HepG2 (cell line): Measurements from ENCODE around the gene DTYMK. TPM values are rescaled to one million over a fixed set of nuclear protein-coding genes. Genes with fewer than 3 reads are reported as not detected.

ENCODE experiments used
- BORCS8-MEF2B ChIP-seq: sonication (generic); formaldehyde crosslinking; IDR thresholded peaks from 2 replicates; pipeline ENCODE4 v1.8.0; 2022; ENCODE audit warnings: mild to moderate bottlenecking, missing genetic modification reagents
- CENPX ChIP-seq: sonication (generic); formaldehyde crosslinking; IDR thresholded peaks from 2 replicates; pipeline ENCODE4 v1.9.0; 2021; ENCODE audit warnings: mild to moderate bottlenecking, missing genetic modification reagents, moderate library complexity
- ELF1 ChIP-seq: sonication (generic); formaldehyde crosslinking; IDR thresholded peaks from 2 replicates; pipeline ENCODE4 v1.4.0; 2020; ENCODE audit warnings: missing genetic modification reagents
- ELF3 ChIP-seq: IDR thresholded peaks from 2 replicates; pipeline ENCODE4 v1.6.1; 2016; ENCODE audit warnings: missing genetic modification reagents, missing compliant biosample characterization
- FOXK2 ChIP-seq: fragments of 450-650 bp; IDR thresholded peaks from 2 replicates; pipeline ENCODE4 v1.6.1; 2016
- FOXP4 ChIP-seq: sonication (generic); formaldehyde crosslinking; IDR thresholded peaks from 2 replicates; pipeline ENCODE4 v1.4.0; 2020; ENCODE audit warnings: missing genetic modification reagents
- KAT2B ChIP-seq: fragments of 150-350 bp; IDR thresholded peaks from 2 replicates; pipeline ENCODE4 v1.6.1; 2014; ENCODE audit warnings: low read depth, low read length, borderline replicate concordance
- NR0B2 ChIP-seq: sonication (generic); formaldehyde crosslinking; IDR thresholded peaks from 2 replicates; pipeline ENCODE4 v1.4.0; 2020; ENCODE audit warnings: mild to moderate bottlenecking, missing genetic modification reagents
- RAD21 ChIP-seq: fragments of 450-650 bp; formaldehyde crosslinking; IDR thresholded peaks from 2 replicates; pipeline ENCODE4 v1.5.0; 2020; ENCODE audit warnings: mild to moderate bottlenecking
- SOX13 ChIP-seq, 3 experiments: fragments of 450-650 bp in 1 of 3; sonication (generic) in 1 of 3; formaldehyde crosslinking in 1 of 3; IDR thresholded peaks in 2 of 3; conservative IDR thresholded peaks in 1 of 3; 2 replicates each; pipeline versions ENCODE4 v1.5.0 to v1.6.1; 2016 to 2020; ENCODE audit warnings: antibody characterized with exemption in 1 of 3, mild to moderate bottlenecking in 1 of 3, missing compliant biosample characterization in 1 of 3, missing genetic modification reagents in 1 of 3, moderate library complexity in 1 of 3
- TEF ChIP-seq: sonication (generic); formaldehyde crosslinking; IDR thresholded peaks from 2 replicates; pipeline ENCODE4 v1.5.0; 2020; ENCODE audit warnings: missing genetic modification reagents
- ZBED4 ChIP-seq: sonication (generic); formaldehyde crosslinking; IDR thresholded peaks from 2 replicates; pipeline ENCODE4 v1.4.0; 2020; ENCODE audit warnings: missing genetic modification reagents, borderline replicate concordance
- ZBTB49 ChIP-seq: sonication (generic); formaldehyde crosslinking; IDR thresholded peaks from 2 replicates; pipeline ENCODE4 v1.4.0; 2020; ENCODE audit warnings: missing genetic modification reagents, borderline replicate concordance
- ZKSCAN5 ChIP-seq: sonication (generic); formaldehyde crosslinking; IDR thresholded peaks from 2 replicates; pipeline ENCODE4 v1.5.1; 2020; ENCODE audit warnings: mild to moderate bottlenecking, missing genetic modification reagents
- ZNF18 ChIP-seq: sonication (generic); formaldehyde crosslinking; IDR thresholded peaks from 2 replicates; pipeline ENCODE4 v1.8.0; 2022; ENCODE audit warnings: mild to moderate bottlenecking, missing genetic modification reagents; ENCODE audit not compliant: insufficient replicate concordance
- ZNF33A ChIP-seq: sonication (generic); formaldehyde crosslinking; IDR thresholded peaks from 2 replicates; pipeline ENCODE4 v1.5.1; 2020; ENCODE audit warnings: missing genetic modification reagents, mild to moderate bottlenecking, moderate library complexity, borderline replicate concordance
- ZNF703 ChIP-seq: sonication (generic); formaldehyde crosslinking; IDR thresholded peaks from 2 replicates; pipeline ENCODE4 v1.5.1; 2020; ENCODE audit warnings: missing genetic modification reagents, mild to moderate bottlenecking, moderate library complexity, borderline replicate concordance
- polyA plus RNA-seq, 8 experiments: library from polyadenylated mRNA; depleted of rRNA in 3 of 8; stranded (reverse) in 7 of 8; unstranded in 1 of 8; fragments of >200 nt; fragmentation: Illumina TruSeq in 4 of 8; extraction: Trizol in 4 of 8; gene quantifications; 2 replicates each; pipeline versions ENCODE4 v1.2.1 to v1.2.3, GENCODE V29; 2011 to 2016; ENCODE audit warnings: low read depth in 4 of 8, missing spikeins in 1 of 8, mixed read lengths in 1 of 8; ENCODE audit not compliant: insufficient read depth in 1 of 8
- total RNA-seq, 5 experiments: library from RNA; depleted of rRNA; stranded (reverse); fragments of >200 nt; fragmentation: Illumina TruSeq; extraction: Trizol; gene quantifications; 2 replicates each; pipeline ENCODE4 v1.2.3, GENCODE V29; 2016; ENCODE audit warnings: low read depth in 1 of 5

DTYMK gene
- total and polyA plus RNA-seq, 2 of the 13 experiments (the other 11 are each of a cell fraction or from before 2014, with no cell fraction given), result 57.5 to 134 TPM

GRCh38 chr2:241659150-241659739, 27.4 kb downstream of the DTYMK start (continued):
- peak; percentile 51; the same call in 1 of the 2 replicates for TF ChIP-seq ZBTB49 (CRISPR knock-in tag)
- TF ChIP-seq NR0B2 (CRISPR knock-in tag), result no peak
- no peak for TF ChIP-seq KAT2B
- TF ChIP-seq SOX13 (IDR thresholded peaks at IDR 0.05), result no peak
- no peak for TF ChIP-seq SOX13 (CRISPR knock-in tag; conservative IDR thresholded peaks at IDR 0.05 in 1 of 2, IDR thresholded peaks at IDR 0.05 in 1 of 2)
- TF ChIP-seq ZNF33A (CRISPR knock-in tag), result no peak
- TF ChIP-seq RAD21, result peak; percentile 93
- TF ChIP-seq ZNF18 (CRISPR knock-in tag), result no peak
- no peak for TF ChIP-seq BORCS8-MEF2B (CRISPR knock-in tag)
- TF ChIP-seq ZBED4 (CRISPR knock-in tag), result 0 out of 2 replicates have a peak, but pooled peaks have one; percentile 45
- TF ChIP-seq ELF3 (CRISPR knock-in tag), result 0 out of 2 replicates have a peak, but pooled peaks have one; percentile 19
- no peak for TF ChIP-seq TEF (CRISPR knock-in tag)
- TF ChIP-seq CENPX (CRISPR knock-in tag), result no peak
- TF ChIP-seq FOXP4, result no peak
- TF ChIP-seq FOXK2, result no peak
- TF ChIP-seq ZNF703 (CRISPR knock-in tag), result no peak
- no peak for TF ChIP-seq ZKSCAN5 (CRISPR knock-in tag)
- TF ChIP-seq ELF1 (CRISPR knock-in tag), result peak; percentile 33; the same call in 1 of the 2 replicates
